Heart left ventricle (tissue), 16 donors: ENCODE measurements around the gene WTIP. TPM values are rescaled to one million over a fixed set of nuclear protein-coding genes. Genes with fewer than 3 reads are reported as not detected.

Experiments
- ATAC-seq, 4 donors: fragments of 200-7000 bp; cut with Tn5 transposase; one replicate each; pipeline ENCODE4 v1.9.1; 2020 to 2022; ENCODE audit warnings: moderate library complexity in 4 of 4, mild to moderate bottlenecking in 3 of 4, moderate number of reproducible peaks in 1 of 4
- DNase-seq, 5 donors: peaks; one replicate each; pipeline ENCODE4 v3.0.0-alpha.2; 2020
- H3K27ac ChIP-seq, 12 donors: fragments of 200-600 bp; sonication (generic) in 4 of 12; one replicate each; pipeline versions ENCODE4 v1.5.0 to v1.8.0; 2016 to 2022; ENCODE audit warnings: mild to moderate bottlenecking in 2 of 12
- H3K27me3 ChIP-seq, 9 donors: fragments of 200-600 bp; sonication (generic) in 2 of 9; one replicate each; pipeline versions ENCODE4 v1.5.1 to v1.8.0; 2016 to 2022; ENCODE audit warnings: mild to moderate bottlenecking in 3 of 9
- H3K36me3 ChIP-seq, 9 donors: fragments of 200-600 bp; sonication (generic) in 2 of 9; one replicate each; pipeline versions ENCODE4 v1.5.0 to v1.8.0; 2018 to 2022; ENCODE audit warnings: mild to moderate bottlenecking in 2 of 9
- H3K4me1 ChIP-seq, 12 donors: fragments of 200-600 bp; sonication (generic) in 4 of 12; one replicate each; pipeline versions ENCODE4 v1.5.0 to v1.8.0; 2016 to 2022; ENCODE audit warnings: mild to moderate bottlenecking in 3 of 12
- H3K4me3 ChIP-seq, 12 donors: fragments of 200-600 bp; sonication (generic) in 4 of 12; one replicate each; pipeline versions ENCODE4 v1.5.0 to v1.8.0; 2017 to 2022; ENCODE audit warnings: mild to moderate bottlenecking in 9 of 12, moderate library complexity in 4 of 12
- H3K9me3 ChIP-seq, 12 donors: fragments of 200-600 bp; sonication (generic) in 4 of 12; one replicate each; pipeline versions ENCODE4 v1.5.0 to v1.8.0; 2016 to 2022; ENCODE audit warnings: mild to moderate bottlenecking in 1 of 12
- CTCF ChIP-seq, 12 donors: fragments of 200-600 bp; sonication (generic) in 4 of 12; IDR thresholded peaks; one replicate each; pipeline versions ENCODE4 v1.5.0 to v1.8.0; 2018 to 2022; ENCODE audit warnings: antibody characterized with exemption in 12 of 12, mild to moderate bottlenecking in 5 of 12
- POLR2A ChIP-seq, 2 donors: fragments of 450-650 bp; IDR thresholded peaks; one replicate each; pipeline ENCODE4 v1.6.1; 2017; ENCODE audit warnings: antibody characterized with exemption in 2 of 2, mild to moderate bottlenecking in 2 of 2, moderate library complexity in 2 of 2
- WGBS, 4 donors: extraction: QIAGEN DNeasy Blood & Tissue Kit in 2 of 4; methylation state at CpG; one replicate each; pipeline versions ENCODE4 v1.1.5 to v1.1.7; 2013 to 2018; 5-methylcytosine and 5-hydroxymethylcytosine counted together
- intact Hi-C, 10 donors: fragments of 100-400 bp; cut with DNase I; formaldehyde crosslinking; loops; one replicate each; pipeline versions ENCODE4 v1.11.1 to v1.14.2; 2022
- polyA plus RNA-seq, 2 donors: library from polyadenylated mRNA; stranded (reverse); fragments of 200-250 nt; gene quantifications; one replicate each; pipeline ENCODE4 v1.2.3, GENCODE V29; 2013
- total RNA-seq, 9 donors: library from RNA; depleted of rRNA in 2 of 9; stranded (reverse); fragments of >200 nt in 2 of 9; fragmentation: NEBNext Ultra II Directional in 3 of 9; extraction: Animal tissue kit (Norgen Biotek cat#: 25700) in 3 of 9; gene quantifications; one replicate each; pipeline versions ENCODE4 v1.1.0 to v1.2.4, GENCODE V29; 2016 to 2023
- donor health status: ischemic (EF 13 %, LVEDD 7.1; RV severe dilation, severe dysfunction).
- donor health status: healthy with polysubstance abuse.
- donor health status: DM: no; HTN: yes; CAD: no.
- donor health status: DM: no; HTN: no; CAD: no.
- donor health status: ischemic (EF 25% LVEDD 6.9; RV normal size, moderate dysfunction).
- donor health status: ischemic (EF 25% LVEDD 5.7; RV mildly dilated, moderate dysfunction).
- donor health status: healthy.
- donor health status: DM: yes; HTN: yes; CAD: no.
- donor health status: ischemic (EF 35%, LVEDD 5.7; RV mildly dilated, moderate dysfunction).
- donor health status: nonischemic (EF 11% LVEDD 7.7; RV severe dilation, severe dysfunction).
- donor health status: DM: yes; HTN: yes; CAD: no.
- donor health status: PGD.
- donor health status: ischemic (EF 29% LVEDD 5.4; RV normal size, mild dysfunction).
- donor health status: nonischemic (EF 23%, LVEDD 6.1; RV moderate dilation, normal function).

The WTIP gene
- total and polyA plus RNA-seq, 11 donors, result 6.6 to 33.3 (median 19.6) TPM

DNA sequence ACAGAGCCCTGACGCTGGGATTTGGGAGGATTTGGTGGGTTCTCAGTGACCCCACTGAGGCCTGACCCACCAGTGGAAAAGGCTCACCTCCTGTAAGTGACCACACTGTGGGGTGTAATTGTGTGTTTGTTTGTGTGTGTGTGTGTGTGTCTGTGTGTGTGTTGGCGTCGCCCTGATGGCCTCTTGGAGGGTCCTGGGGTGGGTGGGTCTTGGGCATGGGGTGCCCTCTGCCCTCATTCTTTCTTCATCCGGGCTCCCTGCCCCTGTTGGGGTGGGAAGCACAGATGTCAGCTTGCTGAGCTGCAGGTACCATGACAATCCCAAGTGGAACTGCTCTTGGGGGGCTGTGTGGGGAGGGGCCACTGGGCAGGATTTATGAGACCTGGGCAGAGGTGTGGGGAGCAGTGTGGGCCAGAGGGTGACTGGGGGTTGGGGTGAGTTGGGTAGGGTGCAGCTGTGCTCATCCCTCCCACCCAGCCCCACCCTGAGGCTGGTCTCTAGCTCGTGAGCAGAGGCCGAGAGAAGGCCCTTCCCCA lies 22.8 kb downstream of the WTIP start:
- Histone ChIP-seq H3K27ac (no peak overlapping the region), H3K9me3 (no peaks in the 10 kb centered on the region), H3K36me3 (peaks cover 0 to 1% (median 0%) of the 10 kb centered on the region in 9 donors), H3K27me3 (peaks cover 0 to 5% (median 0%) of the 10 kb centered on the region in 9 donors), H3K4me3 (no peak overlapping the region), H3K4me1 (peaks cover 0 to 39% (median 10%) of the 10 kb centered on the region in 12 donors)
- intact Hi-C loops, result loop anchor here in 8 of 10 donors (5.0 to 10.0 kb wide), 4 partner anchors 77 to 210 kb away; partner anchors contain the start of gene UBA2 (in 1 of the 8)
- WGBS, 4 donors, result 60 to 72% (median 65%) methylated on average over 4 to 6 of the region's 6 CpGs
- no peak for ATAC-seq
- no peak for DNase-seq
- no peak for TF ChIP-seq CTCF (IDR thresholded peaks at IDR 0.05)
- no peak for TF ChIP-seq POLR2A (IDR thresholded peaks at IDR 0.05)

DNA sequence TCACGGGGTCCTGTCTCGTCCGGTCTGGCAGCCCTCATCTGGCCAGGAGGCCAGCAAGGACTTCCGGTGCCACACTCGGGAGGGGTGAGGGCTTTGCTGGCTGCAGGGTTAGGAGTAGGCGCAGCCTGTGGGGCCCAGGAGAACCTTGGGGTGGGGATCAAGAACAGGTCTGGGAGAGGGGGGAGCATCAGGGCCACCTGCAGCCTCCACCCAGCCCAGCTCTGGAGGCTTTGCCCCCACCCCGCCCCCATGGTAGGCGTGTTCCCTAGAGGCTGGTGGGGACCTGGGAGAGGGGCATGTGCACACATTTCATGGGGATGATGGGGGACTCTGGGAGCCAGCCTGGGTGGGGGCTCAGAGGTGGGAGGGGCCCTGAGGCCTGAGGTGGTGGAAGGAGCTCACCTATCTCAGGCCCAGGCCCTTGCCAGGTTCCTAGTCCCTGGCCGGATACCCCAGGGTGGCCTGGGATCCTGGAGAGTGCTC lies 23.3 kb downstream of the WTIP start:
- 41 to 83% (median 69%) methylated on average over 4 to 9 of the region's 9 CpGs for WGBS, 4 donors
- intact Hi-C loops, result loop anchor here in 8 of 10 donors (5.0 to 10.0 kb wide), 4 partner anchors 78 to 210 kb away; partner anchors contain the start of gene UBA2 (in 1 of the 8)
- DNase-seq (no peak), ATAC-seq (no peak)
- no peak overlapping the region for H3K27ac ChIP-seq
- H3K9me3 ChIP-seq, result no peaks in the 10 kb centered on the region
- peaks cover 0 to 39% (median 10%) of the 10 kb centered on the region in 12 donors for H3K4me1 ChIP-seq
- H3K36me3 ChIP-seq, result no peaks in the 10 kb centered on the region
- no peak overlapping the region for H3K4me3 ChIP-seq
- peaks cover 0 to 5% (median 0%) of the 10 kb centered on the region in 9 donors for H3K27me3 ChIP-seq
- TF ChIP-seq POLR2A (IDR thresholded peaks at IDR 0.05) (no peak), CTCF (IDR thresholded peaks at IDR 0.05) (no peak)

DNA sequence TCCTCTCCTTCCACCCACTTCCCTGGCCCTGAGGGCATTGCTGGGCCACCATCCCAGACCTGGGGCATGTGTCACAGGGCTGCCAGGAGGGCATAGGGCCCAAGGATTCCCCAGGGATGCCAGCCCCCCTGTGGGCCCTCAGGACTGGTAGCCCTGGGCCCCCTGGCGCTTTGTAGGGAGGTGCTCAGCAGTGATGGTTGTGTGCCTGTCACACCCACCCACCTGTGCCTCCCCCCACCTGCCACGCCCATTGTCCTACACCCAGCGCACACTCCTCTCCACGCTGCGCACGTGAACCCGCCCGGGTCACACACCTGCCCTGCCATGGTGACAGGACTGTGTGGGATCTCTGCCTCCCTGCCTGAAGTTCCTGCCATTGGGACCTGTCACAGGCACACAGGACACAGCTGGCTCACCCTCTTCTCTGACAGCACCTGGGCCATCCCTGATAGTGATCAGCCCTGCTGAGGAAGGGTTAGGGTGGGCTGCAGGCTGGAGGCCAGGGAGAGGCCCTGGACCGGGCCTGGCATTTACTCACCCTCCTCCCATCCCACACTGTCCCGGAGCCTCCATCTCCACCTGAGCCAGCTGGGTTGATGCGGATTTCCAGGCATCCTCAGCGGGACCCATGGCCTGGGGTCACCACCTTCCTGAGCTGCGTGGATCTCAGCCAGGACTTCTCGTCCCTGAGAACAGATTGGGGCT lies 23.9 kb downstream of the WTIP start:
- Histone ChIP-seq H3K36me3 (no peaks in the 10 kb centered on the region), H3K4me1 (peaks cover 0 to 39% (median 10%) of the 10 kb centered on the region in 12 donors), H3K4me3 (no peak overlapping the region), H3K27me3 (peaks cover 0 to 4% (median 0%) of the 10 kb centered on the region in 9 donors), H3K9me3 (no peaks in the 10 kb centered on the region), H3K27ac (no peak overlapping the region)
- intact Hi-C loops, result loop anchor here in 1 of 10 donors (10.0 kb wide), 1 partner anchor 209 kb away; no protein-coding TSS in a partner anchor
- ATAC-seq (peak in 1 of 4 donors; percentile 5), DNase-seq (peak in 1 of 5 donors; percentile 5)
- 42 to 76% (median 75%) methylated on average over 6 to 14 of the region's 14 CpGs for WGBS, 4 donors
- TF ChIP-seq POLR2A (IDR thresholded peaks at IDR 0.05), result no peak
- no peak for TF ChIP-seq CTCF (IDR thresholded peaks at IDR 0.05)

DNA sequence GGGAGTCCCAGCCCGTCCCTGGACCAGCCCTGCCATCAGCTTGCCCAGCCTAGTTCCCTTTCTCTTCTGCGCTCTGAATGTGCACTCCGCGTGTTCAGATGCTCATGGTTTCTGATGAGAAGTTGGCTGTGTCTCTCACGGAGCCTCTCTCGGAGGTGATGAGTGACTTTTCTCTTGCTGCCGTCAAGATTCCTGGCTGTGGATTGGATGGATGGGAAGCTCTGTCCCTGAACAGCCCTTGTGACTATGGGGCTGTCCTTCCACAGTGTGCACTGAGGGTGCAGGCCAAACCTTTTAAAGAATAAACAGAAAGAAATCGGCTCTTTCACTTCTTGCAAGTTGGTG lies 24.4 kb downstream of the WTIP start:
- ATAC-seq (peak in 2 of 4 donors; percentile 3 to 25), DNase-seq (peak in 1 of 5 donors; percentile 5)
- no peak overlapping the region for H3K27ac ChIP-seq
- H3K36me3 ChIP-seq, result no peaks in the 10 kb centered on the region
- H3K9me3 ChIP-seq, result peaks cover 0 to 4% (median 0%) of the 10 kb centered on the region in 12 donors
- peaks cover 0 to 39% (median 9%) of the 10 kb centered on the region in 12 donors for H3K4me1 ChIP-seq
- intact Hi-C loops, result loop anchor here in 1 of 10 donors (10.0 kb wide), 1 partner anchor 209 kb away; no protein-coding TSS in a partner anchor
- no peak overlapping the region for H3K4me3 ChIP-seq
- no peaks in the 10 kb centered on the region for H3K27me3 ChIP-seq
- 36 to 51% (median 43%) methylated on average over 8 of the region's 8 CpGs for WGBS, 4 donors
- no peak for TF ChIP-seq CTCF (IDR thresholded peaks at IDR 0.05)
- TF ChIP-seq POLR2A (IDR thresholded peaks at IDR 0.05), result no peak
